Endothelial cell of umbilical vein (primary cell): Measurements from ENCODE around the gene GABARAPL1. TPM values are rescaled to one million over a fixed set of nuclear protein-coding genes. Genes with fewer than 3 reads are reported as not detected.
"Not testable (repeated sequence)": the region's sequence is repeated elsewhere in the genome, so short reads cannot be mapped to it uniquely, and the experiment has no call there.

Experiments used
- BruUV-seq: library from RNA; stranded (reverse); fragments of 400-500 nt; replicated peaks from 2 replicates; lab custom pipeline; 2021; lab: Mats Ljungman, UMichigan
- CTCF ChIA-PET: fragments of 300-600, 350-600 bp; sonication (Branson Sonifier 250); formaldehyde crosslinking; loops from one replicate; lab custom pipeline; 2021; ENCODE audit warnings: antibody characterized with exemption, inconsistent platforms; lab: Charles Lee
- POLR2A ChIA-PET: fragments of 300-600, 350-600 bp; sonication (Branson Sonifier 250); formaldehyde crosslinking; loops from one replicate; lab custom pipeline; 2021; ENCODE audit warnings: antibody characterized with exemption, inconsistent platforms; lab: Charles Lee
- DNase-seq: peaks from one replicate; pipeline ENCODE4 v3.0.0-alpha.2; 2011; ENCODE audit warnings: low read depth, low spot score
- FAIRE-seq: peaks from 2 replicates; lab custom pipeline; 2011; peaks lifted over from hg19 to GRCh38; lab: Jason Lieb, UNC
- H2AFZ ChIP-seq: 2 replicates; pipeline ENCODE4 v1.6.0; 2012; ENCODE audit warnings: low read depth, low read length, control low read depth, inconsistent platforms
- H3K27ac ChIP-seq: 2 replicates; pipeline ENCODE4 v1.5.1; 2011; ENCODE audit warnings: low read depth, mild to moderate bottlenecking, control low read depth, low read length, moderate library complexity; ENCODE audit not compliant: insufficient read depth
- H3K27me3 ChIP-seq, 2 experiments: 2 replicates each; pipeline versions ENCODE4 v1.6.0 to v1.6.1; 2011; ENCODE audit warnings: low read length in 2 of 2, mixed read lengths in 1 of 2; ENCODE audit not compliant: control insufficient read depth in 2 of 2, insufficient read depth in 2 of 2
- H3K36me3 ChIP-seq, 2 experiments: 2 replicates in 1 of 2; 3 replicates in 1 of 2; pipeline ENCODE4 v1.5.1; 2011; ENCODE audit warnings: low read length in 2 of 2, mild to moderate bottlenecking in 1 of 2, moderate library complexity in 1 of 2; ENCODE audit not compliant: control insufficient read depth in 2 of 2, insufficient read depth in 2 of 2; ENCODE audit errors: extremely low read depth in 1 of 2
- H3K4me1 ChIP-seq: 3 replicates; pipeline ENCODE4 v1.5.1; 2011; ENCODE audit warnings: mild to moderate bottlenecking, low read length; ENCODE audit not compliant: control insufficient read depth, insufficient read depth; ENCODE audit errors: extremely low read depth
- H3K4me2 ChIP-seq: 2 replicates; pipeline ENCODE4 v1.6.1; 2011; ENCODE audit warnings: low read length, control low read depth, mixed read lengths; ENCODE audit not compliant: insufficient read depth
- H3K4me3 ChIP-seq, 3 experiments: fragments of 200-600 bp in 1 of 3; sonication (generic), shearing (Covaris generic) in 1 of 3; replicated peaks in 1 of 3; 2 replicates each; pipeline ENCODE4 v1.5.1; 2011 to 2016; ENCODE audit warnings: control low read depth in 3 of 3, low read length in 3 of 3, mild to moderate bottlenecking in 2 of 3, inconsistent platforms in 1 of 3, low read depth in 1 of 3, moderate library complexity in 1 of 3; ENCODE audit not compliant: insufficient read depth in 1 of 3
- H3K79me2 ChIP-seq: 2 replicates; pipeline ENCODE4 v1.6.0; 2012; ENCODE audit warnings: low read length, inconsistent platforms; ENCODE audit not compliant: control insufficient read depth, insufficient read depth
- H3K9ac ChIP-seq: replicated peaks from 2 replicates; pipeline ENCODE3; 2011; ENCODE audit warnings: low read length, control low read depth; ENCODE audit not compliant: insufficient read depth; ENCODE audit errors: extremely low read depth
- H3K9me1 ChIP-seq: replicated peaks from 3 replicates; pipeline ENCODE4 v1.6.0; 2011; ENCODE audit warnings: mild to moderate bottlenecking, low read length; ENCODE audit not compliant: control insufficient read depth, insufficient read depth; ENCODE audit errors: extremely low read depth
- H3K9me3 ChIP-seq: replicated peaks from 2 replicates; pipeline ENCODE4 v1.5.1; 2012; ENCODE audit warnings: low read length, inconsistent platforms; ENCODE audit not compliant: control insufficient read depth, insufficient read depth
- H4K20me1 ChIP-seq: replicated peaks from 2 replicates; pipeline ENCODE3; 2011; ENCODE audit warnings: mild to moderate bottlenecking, low read length; ENCODE audit not compliant: control insufficient read depth, insufficient read depth; ENCODE audit errors: extremely low read depth
- EZH2 ChIP-seq: IDR thresholded peaks from 2 replicates; pipeline ENCODE4 v1.6.1; 2012; ENCODE audit warnings: borderline replicate concordance, low read depth, mild to moderate bottlenecking, moderate library complexity, low read length, inconsistent platforms; ENCODE audit not compliant: severe bottlenecking
- FOS ChIP-seq: IDR thresholded peaks from 2 replicates; pipeline ENCODE4 v1.6.1; 2011; ENCODE audit warnings: mild to moderate bottlenecking, low read length, moderate library complexity, borderline replicate concordance; ENCODE audit not compliant: insufficient read depth
- GATA2 ChIP-seq: IDR thresholded peaks from 2 replicates; pipeline ENCODE4 v1.7.0; 2011; ENCODE audit warnings: low read depth, mild to moderate bottlenecking, moderate library complexity, mixed read lengths, low read length; ENCODE audit not compliant: insufficient read length, insufficient read depth
- JUN ChIP-seq: IDR thresholded peaks from 2 replicates; pipeline ENCODE4 v1.6.1; 2011; ENCODE audit warnings: borderline replicate concordance, low read depth; ENCODE audit not compliant: insufficient read length, insufficient read depth
- MYC ChIP-seq: IDR thresholded peaks from one replicate; pipeline ENCODE4 v1.6.1; 2011; ENCODE audit warnings: mild to moderate bottlenecking, low read depth, low read length
- POLR2A ChIP-seq: IDR thresholded peaks from 2 replicates; pipeline ENCODE4 v1.6.1; 2012; ENCODE audit warnings: low read depth, mild to moderate bottlenecking, control low read depth, low read length
- POLR2AphosphoS5 ChIP-seq: IDR thresholded peaks from 2 replicates; pipeline ENCODE4 v1.6.1; 2012; ENCODE audit warnings: low read depth, mild to moderate bottlenecking, control low read depth, low read length, moderate library complexity; ENCODE audit not compliant: insufficient read depth
- dilution Hi-C: fragments of 300-500 bp; cut with MboI; formaldehyde crosslinking; loops from one replicate; pipeline ENCODE4 v1.15.0; 2019; ENCODE audit warnings: low sequenced_read_pairs; ENCODE audit not compliant: extremely low pct_ligation_motif_present
- intact Hi-C: fragments of 100-400 bp; cut with micrococcal nuclease; formaldehyde crosslinking; loops from one replicate; pipeline ENCODE4 v1.10.0; 2022
- polyA plus RNA-seq, 4 experiments: library from polyadenylated mRNA; depleted of rRNA in 3 of 4; stranded (reverse) in 3 of 4; unstranded in 1 of 4; fragments of >200 nt; gene quantifications; 2 replicates each; pipeline versions ENCODE4 v1.2.1 to v1.2.3, GENCODE V29; 2011 to 2012; ENCODE audit warnings: missing spikeins in 1 of 4
- total RNA-seq: library from RNA; stranded (reverse); gene quantifications from 2 replicates; pipeline ENCODE4 v1.2.3, GENCODE V29; 2021
- TF ChIP-seq, protein P1 (sequence below): IDR thresholded peaks from 2 replicates; pipeline ENCODE4 v1.6.1; 2011; ENCODE audit not compliant: insufficient read depth, insufficient read length
- TF ChIP-seq, protein P2 (sequence below), 2 donors: IDR thresholded peaks; 1 replicate in 1 of 2; 2 replicates in 1 of 2; pipeline ENCODE4 v1.5.1; 2011; ENCODE audit warnings: low read length in 2 of 2, mild to moderate bottlenecking in 2 of 2, moderate library complexity in 2 of 2, control low read depth in 1 of 2, inconsistent platforms in 1 of 2, low read depth in 1 of 2; ENCODE audit not compliant: insufficient read depth in 1 of 2; ENCODE audit errors: extremely low read depth in 1 of 2

The GABARAPL1 gene
- total and polyA plus RNA-seq, 2 donors (not counting 3 experiments of a cell fraction or from before 2014, with no cell fraction given): 59.4 to 65.6 TPM

DNA sequence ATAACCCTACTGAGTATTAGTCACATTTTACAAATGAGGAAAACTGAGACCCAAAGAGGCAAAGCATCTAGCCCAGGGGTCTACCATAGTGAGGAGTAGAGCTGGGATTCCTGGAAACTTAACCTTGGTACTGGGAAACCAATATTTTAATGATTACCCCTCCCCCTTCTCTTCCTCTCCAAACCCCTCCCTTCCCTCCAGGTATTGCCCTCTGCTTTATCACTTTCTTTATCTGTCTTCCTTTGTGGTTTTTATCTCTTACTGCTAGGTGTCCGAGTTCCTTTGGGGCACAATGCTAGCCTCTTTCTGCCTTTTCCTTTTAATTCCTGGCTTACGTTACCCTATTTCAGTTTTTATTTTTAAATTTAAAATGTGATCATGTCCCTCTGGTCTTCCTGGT, 2.8 kb downstream of the GABARAPL1 start:
- TF ChIP-seq POLR2AphosphoS5 (no peak), GATA2 (no peak), POLR2A (no peak), MYC (no peak), JUN (no peak), FOS (no peak), EZH2 (no peak)
- TF ChIP-seq, protein P1, sequence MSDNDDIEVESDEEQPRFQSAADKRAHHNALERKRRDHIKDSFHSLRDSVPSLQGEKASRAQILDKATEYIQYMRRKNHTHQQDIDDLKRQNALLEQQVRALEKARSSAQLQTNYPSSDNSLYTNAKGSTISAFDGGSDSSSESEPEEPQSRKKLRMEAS: no peak
- TF ChIP-seq, protein P2, sequence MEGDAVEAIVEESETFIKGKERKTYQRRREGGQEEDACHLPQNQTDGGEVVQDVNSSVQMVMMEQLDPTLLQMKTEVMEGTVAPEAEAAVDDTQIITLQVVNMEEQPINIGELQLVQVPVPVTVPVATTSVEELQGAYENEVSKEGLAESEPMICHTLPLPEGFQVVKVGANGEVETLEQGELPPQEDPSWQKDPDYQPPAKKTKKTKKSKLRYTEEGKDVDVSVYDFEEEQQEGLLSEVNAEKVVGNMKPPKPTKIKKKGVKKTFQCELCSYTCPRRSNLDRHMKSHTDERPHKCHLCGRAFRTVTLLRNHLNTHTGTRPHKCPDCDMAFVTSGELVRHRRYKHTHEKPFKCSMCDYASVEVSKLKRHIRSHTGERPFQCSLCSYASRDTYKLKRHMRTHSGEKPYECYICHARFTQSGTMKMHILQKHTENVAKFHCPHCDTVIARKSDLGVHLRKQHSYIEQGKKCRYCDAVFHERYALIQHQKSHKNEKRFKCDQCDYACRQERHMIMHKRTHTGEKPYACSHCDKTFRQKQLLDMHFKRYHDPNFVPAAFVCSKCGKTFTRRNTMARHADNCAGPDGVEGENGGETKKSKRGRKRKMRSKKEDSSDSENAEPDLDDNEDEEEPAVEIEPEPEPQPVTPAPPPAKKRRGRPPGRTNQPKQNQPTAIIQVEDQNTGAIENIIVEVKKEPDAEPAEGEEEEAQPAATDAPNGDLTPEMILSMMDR (IDR thresholded peaks at IDR 0.05; ENCODE audit: extremely low read depth in 1 of 2, insufficient read depth in 1 of 2, low read depth in 1 of 2, low read length in 2 of 2): no peak
- Histone ChIP-seq H3K27me3 (no peaks in the 10 kb centered on the region), H3K27ac (peak overlapping the region; percentile 96), H3K9me1 (no peaks in the 10 kb centered on the region), H3K4me2 (peak overlapping the region; percentile 100), H3K4me3 (peak overlapping the region in 1 of 3 experiments; percentile 93), H3K79me2 (peaks cover 38% of the 10 kb centered on the region), H3K36me3 (peaks cover 6 to 7% of the 10 kb centered on the region in 2 experiments), H3K9me3 (no peaks in the 10 kb centered on the region), H3K9ac (no peak overlapping the region), H4K20me1 (no peaks in the 10 kb centered on the region), H2AFZ (no peak overlapping the region), H3K4me1 (peaks cover 17% of the 10 kb centered on the region)
- ChIA-PET CTCF (interaction anchor here (1.5 to 4.0 kb wide), 3 partner anchors 61 to 535 kb away, joined by 3 to 22 read pairs (median 6); no protein-coding TSS in a partner anchor), POLR2A (no interaction called here)
- dilution Hi-C loops: no loop called here
- no TSS peak for BruUV-seq
- FAIRE-seq: no peak
- intact Hi-C loops: no loop called here
- DNase-seq: no peak

DNA sequence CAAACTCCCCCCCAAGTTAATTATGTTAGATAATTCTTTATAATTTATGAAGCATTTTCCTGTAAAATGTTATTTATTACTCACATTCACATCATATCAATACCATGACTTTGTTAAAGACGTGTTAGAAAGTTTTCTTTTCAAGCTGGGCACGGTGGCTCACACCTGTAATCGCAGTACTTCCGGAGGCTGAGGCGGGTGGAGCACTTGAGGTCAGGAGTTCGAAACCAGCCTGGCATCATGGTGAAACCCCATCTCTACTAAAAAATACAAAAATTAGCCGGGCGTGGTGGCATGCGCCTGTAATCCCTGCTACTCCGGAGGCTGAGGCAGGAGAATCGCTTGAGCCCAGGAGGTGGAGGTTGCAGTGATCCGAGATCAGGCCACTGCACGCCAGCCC, 3.3 kb downstream of the GABARAPL1 start:
- H4K20me1 ChIP-seq, H3K9ac ChIP-seq, H3K9me3 ChIP-seq, BruUV-seq, POLR2A ChIA-PET, H3K27me3 ChIP-seq, H3K4me2 ChIP-seq, H3K4me3 ChIP-seq, DNase-seq, intact Hi-C loops, H3K9me1 ChIP-seq, H2AFZ ChIP-seq, H3K27ac ChIP-seq, dilution Hi-C loops, FAIRE-seq: not testable (repeated sequence)
- Histone ChIP-seq H3K36me3 (peaks cover 10 to 11% of the 10 kb centered on the region in 2 experiments), H3K4me1 (peaks cover 22% of the 10 kb centered on the region), H3K79me2 (peaks cover 38% of the 10 kb centered on the region)
- CTCF ChIA-PET: interaction anchor here (4.0 kb wide), 1 partner anchor 62 kb away, joined by 22 read pairs; no protein-coding TSS in a partner anchor
